HepG2 (cell line): ENCODE data around the gene MLLT10. TPM values are rescaled to one million over a fixed set of nuclear protein-coding genes. Genes with fewer than 3 reads are reported as not detected.

ENCODE experiments used
- ATRX ChIP-seq: sonication (generic); formaldehyde crosslinking; IDR thresholded peaks from 2 replicates; pipeline ENCODE4 v1.4.0; 2020; ENCODE audit warnings: missing genetic modification reagents, borderline replicate concordance
- BCLAF1 ChIP-seq: fragments of 450-650 bp; IDR thresholded peaks from 2 replicates; pipeline ENCODE4 v1.6.1; 2017; ENCODE audit warnings: mild to moderate bottlenecking
- EP300 ChIP-seq, 3 experiments: sonication (generic) in 1 of 3; formaldehyde crosslinking in 1 of 3; IDR thresholded peaks; 2 replicates each; pipeline versions ENCODE4 v1.5.1 to v1.6.1; 2011 to 2020; ENCODE audit warnings: low read depth in 2 of 3, low read length in 2 of 3, borderline replicate concordance in 1 of 3, improper control_type of control experiment in 1 of 3, mild to moderate bottlenecking in 1 of 3, missing genetic modification reagents in 1 of 3, moderate library complexity in 1 of 3
- FOXA1 ChIP-seq, 2 experiments: fragments of 450-650 bp in 1 of 2; sonication (generic) in 1 of 2; formaldehyde crosslinking in 1 of 2; IDR thresholded peaks; 2 replicates each; pipeline versions ENCODE4 v1.4.0 to v1.6.1; 2016 to 2020; ENCODE audit warnings: missing genetic modification reagents in 1 of 2
- JARID2 ChIP-seq: sonication (generic); formaldehyde crosslinking; IDR thresholded peaks from 2 replicates; pipeline ENCODE4 v1.8.1; 2023; ENCODE audit warnings: missing genetic modification reagents, inconsistent platforms; ENCODE audit not compliant: insufficient replicate concordance
- MBD4 ChIP-seq: IDR thresholded peaks from 2 replicates; pipeline ENCODE4 v1.6.1; 2012; ENCODE audit warnings: low read length, inconsistent platforms, borderline replicate concordance
- PLSCR1 ChIP-seq: sonication (generic); formaldehyde crosslinking; IDR thresholded peaks from 2 replicates; pipeline ENCODE4 v1.5.0; 2020; ENCODE audit warnings: missing genetic modification reagents, mild to moderate bottlenecking, borderline replicate concordance
- SOX13 ChIP-seq, 3 experiments: fragments of 450-650 bp in 1 of 3; sonication (generic) in 1 of 3; formaldehyde crosslinking in 1 of 3; IDR thresholded peaks in 2 of 3; conservative IDR thresholded peaks in 1 of 3; 2 replicates each; pipeline versions ENCODE4 v1.5.0 to v1.6.1; 2016 to 2020; ENCODE audit warnings: antibody characterized with exemption in 1 of 3, mild to moderate bottlenecking in 1 of 3, missing compliant biosample characterization in 1 of 3, missing genetic modification reagents in 1 of 3, moderate library complexity in 1 of 3
- TMF1 ChIP-seq: sonication (generic); formaldehyde crosslinking; IDR thresholded peaks from 2 replicates; pipeline ENCODE4 v1.8.1; 2022; ENCODE audit warnings: low read depth, missing genetic modification reagents
- ZNF282 ChIP-seq: fragments of 450-650 bp; IDR thresholded peaks from 2 replicates; pipeline ENCODE4 v1.6.1; 2018; ENCODE audit not compliant: partially characterized antibody
- ZNF558 ChIP-seq: sonication (generic); formaldehyde crosslinking; IDR thresholded peaks from 2 replicates; pipeline ENCODE4 v1.9.0; 2022; ENCODE audit warnings: mild to moderate bottlenecking, missing genetic modification reagents, borderline replicate concordance
- ZNF629 ChIP-seq: sonication (generic); formaldehyde crosslinking; conservative IDR thresholded peaks from 2 replicates; pipeline ENCODE4 v1.5.0; 2020; ENCODE audit warnings: missing genetic modification reagents
- ZNF646 ChIP-seq: sonication (generic); formaldehyde crosslinking; IDR thresholded peaks from 2 replicates; pipeline ENCODE4 v1.9.0; 2021; ENCODE audit warnings: mild to moderate bottlenecking, missing genetic modification reagents
- ZNF652 ChIP-seq: IDR thresholded peaks from 2 replicates; pipeline ENCODE4 v1.6.1; 2016; ENCODE audit warnings: low read depth, borderline replicate concordance
- ZNF674 ChIP-seq: sonication (generic); formaldehyde crosslinking; IDR thresholded peaks from 2 replicates; pipeline ENCODE4 v1.5.0; 2020; ENCODE audit warnings: low read depth, mild to moderate bottlenecking, missing genetic modification reagents
- ZNF775 ChIP-seq: sonication (generic); formaldehyde crosslinking; IDR thresholded peaks from 2 replicates; pipeline ENCODE4 v1.4.0; 2020; ENCODE audit warnings: missing genetic modification reagents, mild to moderate bottlenecking, moderate library complexity, borderline replicate concordance
- ZZZ3 ChIP-seq: sonication (generic); formaldehyde crosslinking; IDR thresholded peaks from 2 replicates; pipeline ENCODE4 v1.4.0; 2020; ENCODE audit warnings: missing genetic modification reagents, mild to moderate bottlenecking, borderline replicate concordance
- polyA plus RNA-seq, 8 experiments: library from polyadenylated mRNA; depleted of rRNA in 3 of 8; stranded (reverse) in 7 of 8; unstranded in 1 of 8; fragments of >200 nt; fragmentation: Illumina TruSeq in 4 of 8; extraction: Trizol in 4 of 8; gene quantifications; 2 replicates each; pipeline versions ENCODE4 v1.2.1 to v1.2.3, GENCODE V29; 2011 to 2016; ENCODE audit warnings: low read depth in 4 of 8, missing spikeins in 1 of 8, mixed read lengths in 1 of 8; ENCODE audit not compliant: insufficient read depth in 1 of 8
- total RNA-seq, 5 experiments: library from RNA; depleted of rRNA; stranded (reverse); fragments of >200 nt; fragmentation: Illumina TruSeq; extraction: Trizol; gene quantifications; 2 replicates each; pipeline ENCODE4 v1.2.3, GENCODE V29; 2016; ENCODE audit warnings: low read depth in 1 of 5

The MLLT10 gene
- total and polyA plus RNA-seq, 2 of the 13 experiments (the other 11 are each of a cell fraction or from before 2014, with no cell fraction given): 51.3 to 84.1 TPM

- TF ChIP-seq ZNF629 (CRISPR knock-in tag) (no peak), EP300 (IDR thresholded peaks at IDR 0.05; ENCODE audit: low read depth in 2 of 2, low read length in 2 of 2) (no peak), EP300 (CRISPR knock-in tag; IDR thresholded peaks at IDR 0.05; ENCODE audit: borderline replicate concordance) (no peak), TMF1 (CRISPR knock-in tag) (peak; percentile 75; the same call in 1 of the 2 replicates), ZNF775 (CRISPR knock-in tag) (no peak), ZNF558 (CRISPR knock-in tag) (peak; percentile 70; the same call in 1 of the 2 replicates), ZNF674 (CRISPR knock-in tag) (peak; percentile 80; the same call in 1 of the 2 replicates), ATRX (CRISPR knock-in tag) (no peak), ZNF282 (no peak), FOXA1 (IDR thresholded peaks at IDR 0.05) (no peak), FOXA1 (CRISPR knock-in tag; IDR thresholded peaks at IDR 0.05) (no peak), ZZZ3 (CRISPR knock-in tag) (peak; percentile 28), JARID2 (no peak), ZNF646 (CRISPR knock-in tag) (no peak; the same call in 1 of the 2 replicates), SOX13 (IDR thresholded peaks at IDR 0.05) (peak; percentile 11; the same call in 1 of the 2 replicates), SOX13 (CRISPR knock-in tag; conservative IDR thresholded peaks at IDR 0.05 in 1 of 2, IDR thresholded peaks at IDR 0.05 in 1 of 2) (0 out of 4 replicates have a peak, but pooled peaks of 1 of the 2 experiments have one; percentile 7), ZNF652 (CRISPR knock-in tag) (no peak), BCLAF1 (no peak), MBD4 (no peak), PLSCR1 (no peak)
These were observed 37.5 kb upstream of the MLLT10 start (continued) for GRCh38 chr10:21496343-21497176.
